Uterus (tissue), 4 donors: ENCODE measurements around the gene C20orf173. TPM values are rescaled to one million over a fixed set of nuclear protein-coding genes. Genes with fewer than 3 reads are reported as not detected.

Source experiments
- DNase-seq, 2 donors: peaks; one replicate each; pipeline ENCODE4 v3.0.0-alpha.2; 2019 to 2020
- H3K27ac ChIP-seq, 2 donors: fragments of 200-600 bp; sonication (generic); 1 replicate in 1 of 2; 2 replicates in 1 of 2; pipeline ENCODE4 v1.5.1; 2016 to 2018
- H3K27me3 ChIP-seq, 2 donors: fragments of 200-600 bp; sonication (generic); one replicate each; pipeline ENCODE4 v1.5.1; 2018 to 2019; ENCODE audit warnings: control low read depth in 1 of 2
- H3K36me3 ChIP-seq, 2 donors: fragments of 200-600 bp; sonication (generic); one replicate each; pipeline ENCODE4 v1.5.1; 2019; ENCODE audit warnings: control low read depth in 1 of 2
- H3K4me1 ChIP-seq, 2 donors: fragments of 200-600 bp; sonication (generic); one replicate each; pipeline ENCODE4 v1.5.1; 2018 to 2019; ENCODE audit warnings: control low read depth in 1 of 2
- H3K4me3 ChIP-seq, 2 donors: fragments of 200-600 bp; sonication (generic); 1 replicate in 1 of 2; 2 replicates in 1 of 2; pipeline ENCODE4 v1.5.1; 2018 to 2019; ENCODE audit warnings: mild to moderate bottlenecking in 1 of 2
- H3K9me3 ChIP-seq, 2 donors: fragments of 200-600 bp; sonication (generic); one replicate each; pipeline ENCODE4 v1.5.1; 2019; ENCODE audit warnings: control low read depth in 1 of 2
- CTCF ChIP-seq, 4 experiments: fragments of 200-600 bp in 2 of 4; fragments of 450-650 bp in 2 of 4; sonication (generic) in 2 of 4; IDR thresholded peaks; one replicate each; pipeline ENCODE4 v1.5.1; 2016 to 2019; ENCODE audit warnings: antibody characterized with exemption in 4 of 4, mild to moderate bottlenecking in 2 of 4, moderate library complexity in 1 of 4
- POLR2A ChIP-seq, 2 donors: fragments of 450-650 bp; IDR thresholded peaks; one replicate each; pipeline ENCODE4 v1.6.1; 2016; ENCODE audit warnings: antibody characterized with exemption in 2 of 2, mild to moderate bottlenecking in 1 of 2, moderate library complexity in 1 of 2
- intact Hi-C: fragments of 100-400 bp; cut with DNase I; formaldehyde crosslinking; loops from one replicate; pipeline ENCODE4 v1.15.1; 2023; ENCODE audit warnings: low total_unique reads
- total RNA-seq, 4 donors: library from RNA; depleted of rRNA in 3 of 4; stranded (reverse); fragments of >200 nt in 3 of 4; gene quantifications; one replicate each; pipeline versions ENCODE4 v1.1.0 to v1.2.4, GENCODE V29; 2014 to 2023
- donor health status: DM: yes; HTN: yes; CAD: no.

C20orf173 gene
- total RNA-seq, 4 donors from 2014 or later = not detected

GRCh38 chr20:35572838-35573237 is 43.4 kb upstream of the C20orf173 start:
- Histone ChIP-seq H3K4me3 (no peak overlapping the region), H3K36me3 (no peaks in the 10 kb centered on the region), H3K27me3 (no peaks in the 10 kb centered on the region), H3K9me3 (no peaks in the 10 kb centered on the region), H3K27ac (no peak overlapping the region), H3K4me1 (no peaks in the 10 kb centered on the region)
- DNase-seq = no peak
- intact Hi-C loops = no loop called here
- TF ChIP-seq CTCF (IDR thresholded peaks at IDR 0.05) (no peak), POLR2A (IDR thresholded peaks at IDR 0.05) (no peak)

- Histone ChIP-seq H3K27ac (no peak overlapping the region), H3K4me3 (no peak overlapping the region), H3K9me3 (no peaks in the 10 kb centered on the region), H3K36me3 (no peaks in the 10 kb centered on the region), H3K27me3 (no peaks in the 10 kb centered on the region), H3K4me1 (no peaks in the 10 kb centered on the region)
- DNase-seq = no peak
- intact Hi-C loops = no loop called here
- TF ChIP-seq CTCF (IDR thresholded peaks at IDR 0.05) = no peak
- TF ChIP-seq POLR2A (IDR thresholded peaks at IDR 0.05) = no peak
These were observed 42.1 kb upstream of the C20orf173 start for GRCh38 chr20:35571555-35571954.

- Histone ChIP-seq H3K4me1 (no peaks in the 10 kb centered on the region), H3K9me3 (no peaks in the 10 kb centered on the region), H3K4me3 (no peak overlapping the region), H3K27ac (no peak overlapping the region), H3K27me3 (no peaks in the 10 kb centered on the region), H3K36me3 (no peaks in the 10 kb centered on the region)
- no peak for DNase-seq
- TF ChIP-seq CTCF (IDR thresholded peaks at IDR 0.05) (no peak), POLR2A (IDR thresholded peaks at IDR 0.05) (no peak)
- intact Hi-C loops = no loop called here
These were observed 39.2 kb upstream of the C20orf173 start for GRCh38 chr20:35568645-35569044.

GRCh38 chr20:35564905-35565304 is 35.5 kb upstream of the C20orf173 start:
- no peaks in the 10 kb centered on the region for H3K4me1 ChIP-seq
- intact Hi-C loops = no loop called here
- no peak for TF ChIP-seq CTCF (IDR thresholded peaks at IDR 0.05)
- TF ChIP-seq POLR2A (IDR thresholded peaks at IDR 0.05) = no peak
- no peak overlapping the region for H3K4me3 ChIP-seq
- no peak overlapping the region for H3K27ac ChIP-seq
- no peak for DNase-seq
- no peaks in the 10 kb centered on the region for H3K36me3 ChIP-seq
- no peaks in the 10 kb centered on the region for H3K27me3 ChIP-seq
- H3K9me3 ChIP-seq = no peaks in the 10 kb centered on the region

DNA sequence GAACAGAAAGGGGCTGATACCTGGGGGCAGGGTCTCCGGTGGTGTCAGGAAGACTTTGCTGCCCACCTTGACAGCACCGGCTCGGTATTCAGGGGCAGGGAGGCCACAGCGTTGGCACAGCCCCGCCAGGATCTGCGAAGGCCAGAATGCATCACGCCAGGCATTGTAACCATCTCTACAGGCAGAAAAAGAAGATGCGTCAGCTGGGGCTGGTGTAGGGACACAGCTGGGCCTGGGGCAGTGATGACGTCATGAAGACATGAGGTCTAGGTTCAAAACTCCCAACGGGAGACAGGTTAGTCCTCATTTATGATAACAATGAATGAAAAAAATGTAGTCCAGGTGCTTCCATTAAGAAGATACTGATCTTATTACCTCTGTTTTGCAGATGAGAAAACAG is 34.4 kb upstream of the C20orf173 start:
- no peaks in the 10 kb centered on the region for H3K9me3 ChIP-seq
- H3K36me3 ChIP-seq = no peaks in the 10 kb centered on the region
- no peaks in the 10 kb centered on the region for H3K4me1 ChIP-seq
- TF ChIP-seq CTCF (IDR thresholded peaks at IDR 0.05) (no peak), POLR2A (IDR thresholded peaks at IDR 0.05) (no peak)
- no peaks in the 10 kb centered on the region for H3K27me3 ChIP-seq
- H3K27ac ChIP-seq = no peak overlapping the region
- H3K4me3 ChIP-seq = no peak overlapping the region
- intact Hi-C loops = no loop called here
- DNase-seq = no peak
